Smooth muscle cell of the pulmonary artery (primary cell): ENCODE results near the gene CEBPZOS. TPM values are rescaled to one million over a fixed set of nuclear protein-coding genes. Genes with fewer than 3 reads are reported as not detected.

Experiments
- total RNA-seq: library from RNA; depleted of rRNA; stranded (reverse); fragments of >200 nt; gene quantifications from 2 replicates; pipeline ENCODE4 v1.2.3, GENCODE V29; 2014

The CEBPZOS gene
- 16.7 and 18.2 TPM in 2 replicates for total RNA-seq

DNA sequence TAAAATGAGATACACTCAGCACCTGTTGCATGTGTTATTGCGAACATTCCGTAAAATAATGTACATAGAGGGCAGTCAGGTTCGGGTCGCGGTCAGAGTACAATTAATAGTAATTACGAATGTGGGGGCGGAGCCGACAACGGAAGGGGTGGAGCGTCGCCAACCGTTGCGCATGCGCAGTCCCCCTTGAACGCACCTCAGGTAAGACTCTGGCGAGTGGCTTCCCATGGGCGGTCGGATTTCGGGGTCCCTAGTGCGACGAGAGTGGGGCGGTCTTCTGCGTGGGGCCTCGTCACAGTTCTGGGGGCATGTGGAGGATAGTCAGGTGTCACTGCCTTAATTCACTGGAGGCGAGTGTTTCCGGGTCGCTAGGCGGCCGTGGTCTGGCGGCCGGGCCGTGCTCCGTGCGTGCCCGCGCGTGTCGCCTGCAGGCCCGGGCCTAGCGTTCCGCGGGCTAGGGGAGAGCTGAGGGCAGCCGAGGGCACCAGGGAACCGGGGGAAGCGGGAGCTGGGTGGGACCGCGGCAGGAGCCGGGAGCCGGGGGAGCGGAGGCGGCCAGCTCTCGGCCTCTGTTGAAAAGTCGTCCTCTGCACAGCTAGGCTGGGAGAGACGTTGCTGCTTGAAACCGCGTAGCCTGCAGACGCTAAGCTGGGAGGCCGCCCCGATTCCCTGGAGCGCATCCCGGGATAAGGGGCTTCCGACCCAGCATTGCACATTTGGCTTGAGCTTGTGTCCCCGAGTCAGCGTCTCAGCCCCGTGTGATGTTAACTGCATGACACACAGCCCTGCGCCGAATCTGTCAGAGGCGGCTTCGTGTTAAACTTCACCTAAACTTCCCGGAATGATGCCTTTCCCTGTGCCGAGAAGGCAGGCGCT, at the start of gene CEBPZOS:
Gene CEBPZOS, plus strand, starts transcription at position 177 of the 876 bp plus-strand sequence. CDS start 3,209 bp downstream, outside the sequence.

DNA sequence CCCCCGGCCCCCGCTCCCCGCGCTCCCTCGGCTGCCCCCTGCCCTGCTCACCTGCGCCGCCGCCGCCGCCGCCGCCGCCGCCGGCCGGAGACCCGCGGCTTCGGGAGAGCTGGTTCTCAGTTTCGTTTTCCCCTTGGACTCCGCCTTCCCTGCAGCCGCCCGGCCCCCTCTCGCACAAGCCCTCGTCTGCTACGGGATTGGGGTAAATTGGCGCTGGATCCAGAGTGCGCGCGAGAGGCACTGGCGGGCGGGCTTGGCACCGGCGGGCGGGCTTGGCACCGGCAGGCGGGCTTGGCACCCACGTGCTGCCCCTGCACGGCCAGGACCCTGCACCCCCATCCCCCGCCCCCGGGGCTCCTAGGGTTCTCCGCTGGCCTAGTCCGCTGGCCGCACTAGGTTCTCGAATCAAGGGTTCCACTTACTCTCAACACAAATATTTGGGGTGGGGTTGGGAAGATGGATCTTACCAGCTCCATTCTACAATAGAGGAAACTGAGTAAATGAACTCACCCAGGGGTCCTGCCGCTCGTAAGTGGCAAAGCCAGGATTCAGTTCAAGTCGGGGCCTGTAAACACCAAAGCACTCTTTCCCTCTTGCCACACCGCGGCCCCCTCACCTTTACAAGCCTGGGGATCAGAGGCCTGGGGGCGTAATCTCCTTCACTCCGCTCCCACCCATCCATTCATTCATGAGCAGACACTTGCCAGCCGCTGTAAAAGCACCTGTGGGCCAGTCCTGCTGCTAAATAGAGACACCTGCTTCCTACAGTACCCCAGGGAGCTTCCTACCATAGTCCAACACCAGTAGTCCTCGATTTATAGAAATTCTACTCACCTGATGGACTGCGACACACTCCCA, 39.2 kb upstream of the CEBPZOS start, which contains the start of gene EIF2AK2:
Gene EIF2AK2, minus strand, starts transcription at position 124 of the 858 bp plus-strand sequence. CDS start 9,174 bp downstream, outside the sequence.

GRCh38 chr2:37188570-37188969, 7.7 kb upstream of the CEBPZOS start, which contains the start of gene SULT6B1:
Gene SULT6B1, minus strand, starts transcription at chr2:37188670. Its CDS starts 30 bp downstream, at chr2:37188640.

GRCh38 chr2:37231241-37232130, 35.2 kb downstream of the CEBPZOS start, which contains the start of the genes CEBPZ and NDUFAF7:
Gene CEBPZ, minus strand, starts transcription at chr2:37231596. Its CDS starts 29 bp downstream, at chr2:37231567.
Gene NDUFAF7, plus strand, starts transcription at chr2:37231658. Its CDS starts 48 bp downstream, at chr2:37231706.

Other genes with a start within 250 kb of the CEBPZOS start
- gene STRN, start 230.0 kb upstream of the CEBPZOS start, total RNA-seq, result 21.7 and 22.3 TPM in 2 replicates
- gene HEATR5B, start 112.1 kb upstream of the CEBPZOS start, total RNA-seq, result 20.2 and 23.3 TPM in 2 replicates
- 5.0 and 6.3 TPM in 2 replicates for gene GPATCH11, start 112.0 kb upstream of the CEBPZOS start, total RNA-seq
- gene EIF2AK2, start 39.5 kb upstream of the CEBPZOS start, total RNA-seq, result 37.3 and 50.3 TPM in 2 replicates
- gene SULT6B1, start 7.8 kb upstream of the CEBPZOS start, total RNA-seq, result not detected in 2 replicates
- gene CEBPZ, start 35.1 kb downstream of the CEBPZOS start, total RNA-seq, result 35.7 and 41.1 TPM in 2 replicates
- 15.5 and 15.9 TPM in 2 replicates for gene NDUFAF7, start 35.2 kb downstream of the CEBPZOS start, total RNA-seq
- gene PRKD3, start 128.3 kb downstream of the CEBPZOS start, total RNA-seq, result 45.5 and 71.9 TPM in 2 replicates
- gene QPCT, start 148.1 kb downstream of the CEBPZOS start, total RNA-seq, result 8.8 and 11.1 TPM in 2 replicates